ENCODE results near the gene LRCH3. TPM values are rescaled to one million over a fixed set of nuclear protein-coding genes. Genes with fewer than 3 reads are reported as not detected.

LRCH3 gene
- total and polyA plus RNA-seq, 9 of the 15 experiments (the other 6 are each of a cell fraction or from before 2014, with no cell fraction given): 4.6 to 75.3 (median 30.3) TPM

DNA sequence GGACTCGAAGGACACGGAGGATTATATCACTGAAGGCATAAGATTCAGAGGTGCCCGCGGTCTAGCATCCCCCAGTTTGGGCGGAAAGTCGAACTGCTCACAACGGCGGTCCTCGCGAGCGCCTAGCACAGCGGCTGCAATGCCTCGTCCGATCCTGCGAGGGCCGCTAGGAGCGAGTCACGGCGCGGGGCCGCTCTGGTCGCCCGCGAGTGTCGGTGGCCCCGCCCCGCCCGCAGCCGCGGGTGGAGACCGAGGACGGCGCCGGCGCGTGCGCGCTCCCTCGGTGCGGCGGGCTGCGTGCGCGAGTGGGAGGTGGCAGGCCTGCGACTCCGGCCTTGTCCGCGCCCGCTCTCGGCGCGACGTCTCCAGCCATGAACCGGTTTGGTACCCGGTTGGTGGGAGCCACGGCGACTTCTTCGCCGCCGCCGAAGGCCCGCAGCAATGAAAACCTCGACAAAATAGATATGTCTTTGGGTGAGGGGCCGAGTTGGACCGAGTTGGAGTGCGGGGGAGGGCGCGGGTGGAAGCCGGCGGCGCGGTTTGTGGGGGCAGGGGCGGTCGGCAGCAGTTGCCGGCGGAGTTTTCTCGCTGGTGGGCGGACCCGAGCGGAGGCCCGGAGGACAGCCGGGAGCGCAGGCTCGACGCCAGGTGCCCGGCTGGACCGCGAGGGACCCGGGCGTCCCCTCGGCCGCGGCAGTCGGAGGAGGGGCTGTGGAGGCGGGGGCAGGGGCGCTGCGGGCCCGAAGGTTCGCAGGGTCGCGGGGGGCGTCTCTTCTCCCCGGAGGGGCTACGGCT lies 41.3 kb upstream of the LRCH3 start, which contains the start of gene FYTTD1 (continued):
- TF ChIP-seq, protein P1, sequence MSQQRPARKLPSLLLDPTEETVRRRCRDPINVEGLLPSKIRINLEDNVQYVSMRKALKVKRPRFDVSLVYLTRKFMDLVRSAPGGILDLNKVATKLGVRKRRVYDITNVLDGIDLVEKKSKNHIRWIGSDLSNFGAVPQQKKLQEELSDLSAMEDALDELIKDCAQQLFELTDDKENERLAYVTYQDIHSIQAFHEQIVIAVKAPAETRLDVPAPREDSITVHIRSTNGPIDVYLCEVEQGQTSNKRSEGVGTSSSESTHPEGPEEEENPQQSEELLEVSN (IDR thresholded peaks at IDR 0.05; ENCODE audit: borderline replicate concordance in 1 of 2, extremely low read depth in 1 of 2, insufficient read depth in 1 of 2, insufficient read length in 1 of 2, low read depth in 1 of 2, low read length in 1 of 2, poor library complexity in 1 of 2, severe bottlenecking in 1 of 2): peak; percentile 93 to 94
- TF ChIP-seq KAT7 (CRISPR knock-in tag; IDR thresholded peaks at IDR 0.05; ENCODE audit: borderline replicate concordance): peak; percentile 76; the same call in 1 of the 2 replicates
- TF ChIP-seq RCOR1 (IDR thresholded peaks at IDR 0.05; ENCODE audit: borderline replicate concordance in 1 of 2, low read depth in 2 of 2, low read length in 2 of 2): peak in 1 of 2 experiments; percentile 7; a peak in 2 of 4 replicates
- TF ChIP-seq EP300 (IDR thresholded peaks at IDR 0.05; ENCODE audit: low read length): no peak; the same call in 1 of the 2 replicates
- peak; percentile 33; the same call in 1 of the 2 replicates for TF ChIP-seq KLF16 (IDR thresholded peaks at IDR 0.05)
- TF ChIP-seq ZBTB1 (CRISPR knock-in tag; IDR thresholded peaks at IDR 0.05; ENCODE audit: borderline replicate concordance, low read depth): peak; percentile 66
- TF ChIP-seq, protein P2, sequence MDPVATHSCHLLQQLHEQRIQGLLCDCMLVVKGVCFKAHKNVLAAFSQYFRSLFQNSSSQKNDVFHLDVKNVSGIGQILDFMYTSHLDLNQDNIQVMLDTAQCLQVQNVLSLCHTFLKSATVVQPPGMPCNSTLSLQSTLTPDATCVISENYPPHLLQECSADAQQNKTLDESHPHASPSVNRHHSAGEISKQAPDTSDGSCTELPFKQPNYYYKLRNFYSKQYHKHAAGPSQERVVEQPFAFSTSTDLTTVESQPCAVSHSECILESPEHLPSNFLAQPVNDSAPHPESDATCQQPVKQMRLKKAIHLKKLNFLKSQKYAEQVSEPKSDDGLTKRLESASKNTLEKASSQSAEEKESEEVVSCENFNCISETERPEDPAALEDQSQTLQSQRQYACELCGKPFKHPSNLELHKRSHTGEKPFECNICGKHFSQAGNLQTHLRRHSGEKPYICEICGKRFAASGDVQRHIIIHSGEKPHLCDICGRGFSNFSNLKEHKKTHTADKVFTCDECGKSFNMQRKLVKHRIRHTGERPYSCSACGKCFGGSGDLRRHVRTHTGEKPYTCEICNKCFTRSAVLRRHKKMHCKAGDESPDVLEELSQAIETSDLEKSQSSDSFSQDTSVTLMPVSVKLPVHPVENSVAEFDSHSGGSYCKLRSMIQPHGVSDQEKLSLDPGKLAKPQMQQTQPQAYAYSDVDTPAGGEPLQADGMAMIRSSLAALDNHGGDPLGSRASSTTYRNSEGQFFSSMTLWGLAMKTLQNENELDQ (CRISPR knock-in tag; IDR thresholded peaks at IDR 0.05; ENCODE audit: borderline replicate concordance): no peak
- TF ChIP-seq, protein P3, sequence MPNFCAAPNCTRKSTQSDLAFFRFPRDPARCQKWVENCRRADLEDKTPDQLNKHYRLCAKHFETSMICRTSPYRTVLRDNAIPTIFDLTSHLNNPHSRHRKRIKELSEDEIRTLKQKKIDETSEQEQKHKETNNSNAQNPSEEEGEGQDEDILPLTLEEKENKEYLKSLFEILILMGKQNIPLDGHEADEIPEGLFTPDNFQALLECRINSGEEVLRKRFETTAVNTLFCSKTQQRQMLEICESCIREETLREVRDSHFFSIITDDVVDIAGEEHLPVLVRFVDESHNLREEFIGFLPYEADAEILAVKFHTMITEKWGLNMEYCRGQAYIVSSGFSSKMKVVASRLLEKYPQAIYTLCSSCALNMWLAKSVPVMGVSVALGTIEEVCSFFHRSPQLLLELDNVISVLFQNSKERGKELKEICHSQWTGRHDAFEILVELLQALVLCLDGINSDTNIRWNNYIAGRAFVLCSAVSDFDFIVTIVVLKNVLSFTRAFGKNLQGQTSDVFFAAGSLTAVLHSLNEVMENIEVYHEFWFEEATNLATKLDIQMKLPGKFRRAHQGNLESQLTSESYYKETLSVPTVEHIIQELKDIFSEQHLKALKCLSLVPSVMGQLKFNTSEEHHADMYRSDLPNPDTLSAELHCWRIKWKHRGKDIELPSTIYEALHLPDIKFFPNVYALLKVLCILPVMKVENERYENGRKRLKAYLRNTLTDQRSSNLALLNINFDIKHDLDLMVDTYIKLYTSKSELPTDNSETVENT (CRISPR knock-in tag; IDR thresholded peaks at IDR 0.05): peak; percentile 85; the same call in 1 of the 2 replicates
- TF ChIP-seq NONO (IDR thresholded peaks at IDR 0.05; ENCODE audit: low read depth in 2 of 2, low read length in 1 of 2): peak; percentile 37 to 79; a peak in 2 of 4 replicates
- peak; percentile 60 for TF ChIP-seq RNF2 (IDR thresholded peaks at IDR 0.05)
- TF ChIP-seq MYC (IDR thresholded peaks at IDR 0.05; ENCODE audit: low read depth, low read length): peak; percentile 50; the same call in 1 of the 2 replicates
- TF ChIP-seq MYC (CRISPR knock-in tag; IDR thresholded peaks at IDR 0.05; ENCODE audit: borderline replicate concordance, low read depth): no peak
- TF ChIP-seq EGR1 (conservative IDR thresholded peaks at IDR 0.05): peak; percentile 94
- no peak for TF ChIP-seq NFXL1 (CRISPR knock-in tag; IDR thresholded peaks at IDR 0.05)
- TF ChIP-seq NR1H2 (CRISPR knock-in tag; IDR thresholded peaks at IDR 0.05): 0 out of 2 replicates have a peak, but pooled peaks have one; percentile 41
- TF ChIP-seq, protein P4, sequence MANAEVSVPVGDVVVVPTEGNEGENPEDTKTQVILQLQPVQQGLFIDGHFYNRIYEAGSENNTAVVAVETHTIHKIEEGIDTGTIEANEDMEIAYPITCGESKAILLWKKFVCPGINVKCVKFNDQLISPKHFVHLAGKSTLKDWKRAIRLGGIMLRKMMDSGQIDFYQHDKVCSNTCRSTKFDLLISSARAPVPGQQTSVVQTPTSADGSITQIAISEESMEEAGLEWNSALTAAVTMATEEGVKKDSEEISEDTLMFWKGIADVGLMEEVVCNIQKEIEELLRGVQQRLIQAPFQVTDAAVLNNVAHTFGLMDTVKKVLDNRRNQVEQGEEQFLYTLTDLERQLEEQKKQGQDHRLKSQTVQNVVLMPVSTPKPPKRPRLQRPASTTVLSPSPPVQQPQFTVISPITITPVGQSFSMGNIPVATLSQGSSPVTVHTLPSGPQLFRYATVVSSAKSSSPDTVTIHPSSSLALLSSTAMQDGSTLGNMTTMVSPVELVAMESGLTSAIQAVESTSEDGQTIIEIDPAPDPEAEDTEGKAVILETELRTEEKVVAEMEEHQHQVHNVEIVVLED (CRISPR knock-in tag; IDR thresholded peaks at IDR 0.05): peak; percentile 97
- TF ChIP-seq CBX1 (IDR thresholded peaks at IDR 0.05; ENCODE audit: low read depth): peak; percentile 24
